ENCODE measurements around the gene ADAM19. TPM values are rescaled to one million over a fixed set of nuclear protein-coding genes. Genes with fewer than 3 reads are reported as not detected.

ADAM19 gene
- total and polyA plus RNA-seq, 9 donors, result 1.6 to 11.6 (median 3.0) TPM

GRCh38 chr5:157549283-157549629 lies 26.3 kb downstream of the ADAM19 start:
- no peaks in the 10 kb centered on the region for H3K36me3 ChIP-seq
- DNase-seq, result no peak
- TF ChIP-seq EP300 (IDR thresholded peaks at IDR 0.05) (no peak), CTCF (IDR thresholded peaks at IDR 0.05) (no peak), POLR2A (IDR thresholded peaks at IDR 0.05) (no peak)
- no peak overlapping the region for H3K27ac ChIP-seq
- no peaks in the 10 kb centered on the region for H3K9me3 ChIP-seq
- 31 to 40% (median 32%) methylated on average over 3 of the region's 3 CpGs for WGBS, 3 donors
- H3K4me1 ChIP-seq (ENCODE audit: insufficient read depth), result peaks cover 4% of the 10 kb centered on the region
- intact Hi-C loops (cut with DNase I), result no loop called here
- no peaks in the 10 kb centered on the region for H3K27me3 ChIP-seq
- no peak overlapping the region for H3K4me3 ChIP-seq

GRCh38 chr5:157548513-157549282 lies 26.9 kb downstream of the ADAM19 start:
- peaks cover 7% of the 10 kb centered on the region for H3K4me1 ChIP-seq (ENCODE audit: insufficient read depth)
- H3K27me3 ChIP-seq, result no peaks in the 10 kb centered on the region
- 77 to 94% (median 88%) methylated on average over 4 of the region's 4 CpGs for WGBS, 3 donors
- no peaks in the 10 kb centered on the region for H3K36me3 ChIP-seq
- H3K4me3 ChIP-seq, result no peak overlapping the region
- no peaks in the 10 kb centered on the region for H3K9me3 ChIP-seq
- DNase-seq, result no peak
- intact Hi-C loops (cut with DNase I), result no loop called here
- H3K27ac ChIP-seq, result no peak overlapping the region
- no peak for TF ChIP-seq EP300 (IDR thresholded peaks at IDR 0.05)
- no peak for TF ChIP-seq CTCF (IDR thresholded peaks at IDR 0.05)
- TF ChIP-seq POLR2A (IDR thresholded peaks at IDR 0.05), result no peak

DNA sequence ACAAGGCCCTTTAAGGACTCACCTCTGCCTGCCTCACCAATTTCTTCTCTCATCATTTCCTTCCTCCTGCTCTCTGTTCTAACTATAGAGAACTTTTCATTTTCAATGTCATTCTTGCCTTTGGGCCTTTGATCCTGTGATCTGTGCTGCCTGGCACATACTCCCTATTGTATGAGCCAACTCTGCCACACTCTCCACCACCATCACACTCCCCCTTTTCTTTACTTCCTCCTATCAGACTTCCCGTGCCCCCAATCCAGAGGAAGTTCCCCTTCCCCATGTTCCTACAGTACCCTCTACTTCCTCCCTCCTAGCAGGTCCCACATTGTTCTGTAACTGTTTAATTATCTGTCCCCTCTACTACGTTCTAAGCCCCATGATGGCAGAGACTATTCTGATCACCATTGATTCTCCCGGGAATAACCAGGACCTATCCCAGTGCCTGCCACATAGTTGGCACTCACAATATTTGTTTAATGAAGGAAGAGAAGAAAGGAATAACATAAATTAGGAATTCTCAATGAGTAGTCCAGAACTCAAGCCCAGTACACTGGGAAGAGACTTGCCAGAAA lies 27.5 kb downstream of the ADAM19 start:
- Histone ChIP-seq H3K9me3 (no peaks in the 10 kb centered on the region), H3K4me3 (no peak overlapping the region), H3K4me1 (ENCODE audit: insufficient read depth) (peaks cover 8% of the 10 kb centered on the region), H3K27me3 (no peaks in the 10 kb centered on the region), H3K27ac (no peak overlapping the region), H3K36me3 (no peaks in the 10 kb centered on the region)
- WGBS, 3 donors, result 78 to 86% (median 85%) methylated on average over 3 of the region's 3 CpGs
- intact Hi-C loops (cut with DNase I), result no loop called here
- no peak for DNase-seq
- no peak for TF ChIP-seq EP300 (IDR thresholded peaks at IDR 0.05)
- no peak for TF ChIP-seq POLR2A (IDR thresholded peaks at IDR 0.05)
- TF ChIP-seq CTCF (IDR thresholded peaks at IDR 0.05), result no peak

DNA sequence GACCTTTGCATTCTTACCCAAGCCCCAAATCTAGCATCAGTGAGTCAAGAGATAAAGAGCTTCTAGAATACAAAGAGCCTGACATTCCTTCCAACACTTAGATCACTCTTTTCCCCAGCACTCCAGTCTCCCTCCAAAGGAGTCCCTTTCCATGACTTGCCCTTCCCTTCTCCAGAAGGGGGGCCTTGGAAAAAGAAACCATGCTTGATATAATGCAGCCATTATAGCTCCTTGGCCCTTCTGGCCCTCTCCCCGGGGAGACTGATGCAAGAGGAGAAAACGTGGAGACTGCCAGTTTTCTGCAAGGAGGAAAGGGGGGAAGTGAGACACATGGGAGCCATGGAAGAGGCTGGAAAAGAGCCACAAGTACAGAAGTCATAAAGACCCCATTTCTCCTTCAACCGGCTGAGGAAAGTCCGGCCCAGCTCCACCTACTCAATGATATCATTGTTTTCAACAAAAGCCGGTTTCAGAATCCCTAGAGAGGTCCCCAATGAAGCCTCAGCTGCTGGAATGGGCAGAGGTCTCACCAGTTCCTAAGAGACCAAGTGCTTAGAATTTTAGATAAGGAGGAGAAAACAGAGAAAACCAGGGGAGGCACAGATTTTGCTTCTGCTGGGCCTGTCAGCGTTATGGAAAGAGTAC lies 29.0 kb downstream of the ADAM19 start:
- no peaks in the 10 kb centered on the region for H3K27me3 ChIP-seq
- peaks cover 10% of the 10 kb centered on the region for H3K4me1 ChIP-seq (ENCODE audit: insufficient read depth)
- no peak overlapping the region for H3K27ac ChIP-seq
- no peaks in the 10 kb centered on the region for H3K9me3 ChIP-seq
- no peaks in the 10 kb centered on the region for H3K36me3 ChIP-seq
- 38 to 51% (median 51%) methylated on average over 6 of the region's 6 CpGs for WGBS, 3 donors
- TF ChIP-seq EP300 (IDR thresholded peaks at IDR 0.05) (no peak), POLR2A (IDR thresholded peaks at IDR 0.05) (no peak), CTCF (IDR thresholded peaks at IDR 0.05) (no peak)
- H3K4me3 ChIP-seq, result no peak overlapping the region
- no peak for DNase-seq
- intact Hi-C loops (cut with DNase I), result no loop called here

All from ovary (tissue), 9 donors.